A549 (cell line): ENCODE results near the gene MYLK2. TPM values are rescaled to one million over a fixed set of nuclear protein-coding genes. Genes with fewer than 3 reads are reported as not detected.

ENCODE experiments used
- ATAC-seq, 2 experiments: fragments of 200-7000 bp in 1 of 2; fragments of >200 bp in 1 of 2; cut with Nextera tagmentation in 1 of 2; cut with Tn5 transposase in 1 of 2; 3 replicates each; pipeline versions ENCODE4 v1.8.0 to v1.9.1; 2018 to 2020; ENCODE audit warnings: mild to moderate bottlenecking in 1 of 2, moderate library complexity in 1 of 2
- CTCF ChIA-PET: fragments of 300-600 bp; sonication (Branson Sonifier 250); formaldehyde crosslinking; extraction: SDS; loops from one replicate; lab custom pipeline; 2021; ENCODE audit warnings: antibody characterized with exemption, inconsistent platforms; lab: Yijun Ruan, JAX
- POLR2A ChIA-PET: fragments of 350-600 bp; formaldehyde crosslinking; extraction: SDS; loops from one replicate; lab custom pipeline; 2021; ENCODE audit warnings: antibody characterized with exemption, inconsistent platforms; lab: Yijun Ruan, JAX
- DNase-seq, 2 experiments: peaks; one replicate each; pipeline versions ENCODE4 v3.0.0 to v3.0.0-alpha.2; 2011 to 2016; ENCODE audit warnings: low read depth in 1 of 2, low spot score in 1 of 2
- FAIRE-seq: peaks from 2 replicates; lab custom pipeline; 2011; peaks lifted over from hg19 to GRCh38; lab: Jason Lieb, UNC
- H3K27ac ChIP-seq, 2 experiments: fragments of >200 bp; sonication (Bioruptor Twin); formaldehyde crosslinking; 3 replicates each; pipeline ENCODE4 v1.5.1; 2016 to 2017
- H3K4me1 ChIP-seq: fragments of >200 bp; sonication (Bioruptor Twin); formaldehyde crosslinking; 3 replicates; pipeline ENCODE4 v1.6.1; 2016
- H3K4me2 ChIP-seq: fragments of >200 bp; sonication (Bioruptor Twin); formaldehyde crosslinking; 3 replicates; pipeline ENCODE4 v1.6.1; 2016
- H3K4me3 ChIP-seq: fragments of >200 bp; sonication (Bioruptor Twin); formaldehyde crosslinking; 3 replicates; pipeline ENCODE4 v1.5.1; 2016
- H3K9me3 ChIP-seq: fragments of >200 bp; sonication (Bioruptor Twin); formaldehyde crosslinking; 3 replicates; pipeline ENCODE4 v1.6.1; 2016
- ATOH8 ChIP-seq: fragments of 250-450 bp; sonication (Bioruptor Pico); IDR thresholded peaks from 2 replicates; pipeline ENCODE4 v1.5.0; 2020; ENCODE audit warnings: low read depth, mild to moderate bottlenecking, moderate library complexity
- CBX2 ChIP-seq: fragments of 200-600 bp; sonication (generic); IDR thresholded peaks from 2 replicates; pipeline ENCODE4 v1.6.1; 2016; ENCODE audit warnings: low read depth, mild to moderate bottlenecking, borderline replicate concordance
- CHD4 ChIP-seq: fragments of 200-600 bp; sonication (generic); IDR thresholded peaks from 2 replicates; pipeline ENCODE4 v1.6.1; 2016; ENCODE audit warnings: antibody characterized with exemption, mild to moderate bottlenecking, borderline replicate concordance
- CTCF ChIP-seq: fragments of >200 bp; sonication (Bioruptor Twin); formaldehyde crosslinking; IDR thresholded peaks from 3 replicates; pipeline ENCODE4 v1.5.1; 2016
- E2F6 ChIP-seq: IDR thresholded peaks from 2 replicates; pipeline ENCODE4 v1.6.1; 2012; ENCODE audit warnings: low read depth, borderline replicate concordance
- EHF ChIP-seq: fragments of 250-450 bp; sonication (Bioruptor Pico); IDR thresholded peaks from 2 replicates; pipeline ENCODE4 v1.5.0; 2020; ENCODE audit warnings: mild to moderate bottlenecking
- EHMT2 ChIP-seq: fragments of 200-600 bp; sonication (generic); IDR thresholded peaks from 2 replicates; pipeline ENCODE4 v1.6.1; 2016; ENCODE audit warnings: antibody characterized with exemption, low read depth, mild to moderate bottlenecking, moderate library complexity
- JUN ChIP-seq, 2 experiments: fragments of >200 bp; sonication (Bioruptor Twin); formaldehyde crosslinking; IDR thresholded peaks; 2 replicates in 1 of 2; 3 replicates in 1 of 2; pipeline ENCODE4 v1.6.1; 2016 to 2017
- KDM5A ChIP-seq: fragments of 200-600 bp; sonication (generic); IDR thresholded peaks from 2 replicates; pipeline ENCODE4 v1.6.1; 2016; ENCODE audit warnings: antibody characterized with exemption, mild to moderate bottlenecking
- MAX ChIP-seq: IDR thresholded peaks from 2 replicates; pipeline ENCODE4 v1.6.1; 2012
- MAZ ChIP-seq: fragments of 150-350 bp; IDR thresholded peaks from 2 replicates; pipeline ENCODE4 v1.6.1; 2014; ENCODE audit warnings: antibody characterized with exemption, low read depth, low read length, borderline replicate concordance
- MYC ChIP-seq: IDR thresholded peaks from 2 replicates; pipeline ENCODE4 v1.6.1; 2012; ENCODE audit warnings: mild to moderate bottlenecking, inconsistent platforms, low read length, improper control_type of control experiment, borderline replicate concordance
- NPAS2 ChIP-seq: fragments of 250-450 bp; sonication (Bioruptor Pico); IDR thresholded peaks from 2 replicates; pipeline ENCODE4 v1.8.0; 2022; ENCODE audit warnings: mild to moderate bottlenecking, moderate library complexity, borderline replicate concordance
- NR3C1 ChIP-seq: fragments of >200 bp; sonication (Bioruptor Twin); formaldehyde crosslinking; IDR thresholded peaks from 3 replicates; pipeline ENCODE4 v1.6.1; 2017
- PHF8 ChIP-seq: fragments of 200-600 bp; sonication (generic); IDR thresholded peaks from 2 replicates; pipeline ENCODE4 v1.6.1; 2016; ENCODE audit warnings: low read depth, mild to moderate bottlenecking, antibody characterized with exemption, moderate library complexity, borderline replicate concordance
- POLR2A ChIP-seq: IDR thresholded peaks from 2 replicates; pipeline ENCODE4 v1.6.1; 2012; ENCODE audit warnings: mild to moderate bottlenecking, low read length
- POLR2AphosphoS2 ChIP-seq: conservative IDR thresholded peaks from 2 replicates; pipeline ENCODE4 v1.6.1; 2012; ENCODE audit warnings: low read length, improper control_type of control experiment, inconsistent platforms
- RAD21 ChIP-seq, 2 experiments: fragments of >200 bp in 1 of 2; sonication (Bioruptor Twin) in 1 of 2; formaldehyde crosslinking in 1 of 2; IDR thresholded peaks in 1 of 2; conservative IDR thresholded peaks in 1 of 2; 2 replicates in 1 of 2; 3 replicates in 1 of 2; pipeline ENCODE4 v1.6.1; 2012 to 2018; ENCODE audit warnings: inconsistent platforms in 1 of 2
- RARB ChIP-seq: fragments of 250-450 bp; sonication (Bioruptor Pico); IDR thresholded peaks from 2 replicates; pipeline ENCODE4 v1.8.0; 2021; ENCODE audit warnings: mild to moderate bottlenecking, moderate library complexity
- SMC3 ChIP-seq: fragments of >200 bp; sonication (Bioruptor Twin); formaldehyde crosslinking; IDR thresholded peaks from 3 replicates; pipeline ENCODE4 v1.6.1; 2018; ENCODE audit warnings: inconsistent platforms
- SREBF2 ChIP-seq: fragments of 450-650 bp; IDR thresholded peaks from 2 replicates; pipeline ENCODE4 v1.6.1; 2014; ENCODE audit warnings: mild to moderate bottlenecking, moderate library complexity
- USF2 ChIP-seq: fragments of 450-650 bp; IDR thresholded peaks from 2 replicates; pipeline ENCODE4 v1.6.1; 2014; ENCODE audit warnings: antibody characterized with exemption
- ZFP36 ChIP-seq: fragments of 450-650 bp; IDR thresholded peaks from 2 replicates; pipeline ENCODE4 v1.6.1; 2014; ENCODE audit warnings: borderline replicate concordance; ENCODE audit not compliant: partially characterized antibody
- ZNF302 ChIP-seq: fragments of 250-450 bp; sonication (Bioruptor Pico); IDR thresholded peaks from 2 replicates; pipeline ENCODE4 v1.9.0; 2021; ENCODE audit warnings: inconsistent platforms, mild to moderate bottlenecking, moderate library complexity
- WGBS: methylation state at CpG from one replicate; pipeline ENCODE4 v1.1.6; 2017; ENCODE audit errors: missing lambda C conversion rate; 5-methylcytosine and 5-hydroxymethylcytosine counted together
- polyA plus RNA-seq, 4 experiments: library from polyadenylated mRNA; depleted of rRNA in 3 of 4; stranded (reverse); fragments of >200 nt; fragmentation: RNase III in 1 of 4; extraction: RNeasy Plus Mini Kit Qiagen cat#74134 plus additional on column Dnase treatment in 1 of 4; gene quantifications; 2 replicates in 3 of 4; 3 replicates in 1 of 4; pipeline ENCODE4 v1.2.3, GENCODE V29; 2011 to 2017

Gene MYLK2
- polyA plus RNA-seq, 2 of the 4 experiments (the other 2 are of a cell fraction): 0.09 to 0.36 TPM

GRCh38 chr20:31872406-31872805, 53.2 kb downstream of the MYLK2 start (continued):
- TF ChIP-seq CTCF (no peak), MYC (no peak), SMC3 (no peak), ZNF302 (CRISPR knock-in tag) (no peak), MAZ (no peak), NPAS2 (CRISPR knock-in tag) (no peak), KDM5A (no peak), CHD4 (no peak), ATOH8 (no peak), RARB (no peak)

- no peak overlapping the region for H3K4me2 ChIP-seq
- no peak overlapping the region for H3K27ac ChIP-seq
- WGBS: 72% methylated on average over 2 of the region's 2 CpGs
- no peak for TF ChIP-seq NR3C1
- TF ChIP-seq EHF (CRISPR knock-in tag): no peak
- ChIA-PET CTCF (interaction anchor here (1.1 kb wide), 1 partner anchor 23 kb away, joined by 3 read pairs; no protein-coding TSS in a partner anchor), POLR2A (no interaction called here)
- H3K9me3 ChIP-seq: no peaks in the 10 kb centered on the region
- H3K4me1 ChIP-seq: peaks cover 5% of the 10 kb centered on the region; the same call in 2 of the 3 replicates
- ATAC-seq: no peak
- FAIRE-seq: no peak
- no peak overlapping the region for H3K4me3 ChIP-seq
- DNase-seq: no peak
Measured at GRCh38 chr20:31875671-31876070, 56.5 kb downstream of the MYLK2 start.

- Histone ChIP-seq H3K27ac (no peak overlapping the region), H3K9me3 (no peaks in the 10 kb centered on the region), H3K4me2 (no peak overlapping the region), H3K4me1 (no peaks in the 10 kb centered on the region), H3K4me3 (no peak overlapping the region)
- FAIRE-seq (no peak), ATAC-seq (no peak), DNase-seq (no peak)
- ChIA-PET POLR2A (no interaction called here), CTCF (interaction anchor here (1.0 to 1.9 kb wide), 3 partner anchors 17 to 154 kb away, joined by 4 to 5 read pairs (median 4); no protein-coding TSS in a partner anchor)
- TF ChIP-seq POLR2AphosphoS2 (no peak), ZFP36 (no peak)
Measured at GRCh38 chr20:31877684-31878083, 58.5 kb downstream of the MYLK2 start.

- Histone ChIP-seq H3K27ac (peak overlapping the region; percentile 70 to 85), H3K4me3 (peak overlapping the region; percentile 61), H3K4me1 (no peaks in the 10 kb centered on the region)
- peak; percentile 85 for FAIRE-seq
- CTCF ChIA-PET: interaction anchor here (0.6 to 4.2 kb wide), 8 partner anchors 11 to 152 kb away, joined by 3 to 22 read pairs (median 3); partner anchors contain the start of gene PDRG1
- POLR2A ChIA-PET: interaction anchor here (0.8 to 1.1 kb wide), 4 partner anchors 8 to 230 kb away, joined by 3 to 5 read pairs (median 4); partner anchors contain the start of genes PDRG1 and TM9SF4
- WGBS: 2% methylated on average over 40 of the region's 45 CpGs
- TF ChIP-seq USF2 (peak; percentile 72), POLR2A (peak; percentile 88), E2F6 (0 out of 2 replicates have a peak, but pooled peaks have one; percentile 59), EHMT2 (no peak), MAX (peak; percentile 84), JUN (IDR thresholded peaks at IDR 0.05) (0 out of 5 replicates have a peak, but pooled peaks of 1 of the 2 experiments have one; percentile 17), CBX2 (peak; percentile 74; the same call in 1 of the 2 replicates), PHF8 (peak; percentile 73; the same call in 1 of the 2 replicates), RAD21 (conservative IDR thresholded peaks at IDR 0.05 in 1 of 2, IDR thresholded peaks at IDR 0.05 in 1 of 2) (no peak), SREBF2 (no peak), MYC (no peak)
- TF ChIP-seq, all 56 proteins: peak for 7
- peak; percentile 98 for DNase-seq
- Histone ChIP-seq H3K4me2 (peak overlapping the region; percentile 90), H3K9me3 (no peaks in the 10 kb centered on the region)
- peak; percentile 100 for ATAC-seq
Measured at GRCh38 chr20:31879143-31879987, 60.2 kb downstream of the MYLK2 start.
